Measurements from ENCODE around the gene QPRT. TPM values are rescaled to one million over a fixed set of nuclear protein-coding genes. Genes with fewer than 3 reads are reported as not detected.
"Not testable (repeated sequence)": the region's sequence is repeated elsewhere in the genome, so short reads cannot be mapped to it uniquely, and the experiment has no call there.

Gene QPRT
- polyA plus RNA-seq, 3 donors: 2.1 to 4.7 (median 3.9) TPM

DNA sequence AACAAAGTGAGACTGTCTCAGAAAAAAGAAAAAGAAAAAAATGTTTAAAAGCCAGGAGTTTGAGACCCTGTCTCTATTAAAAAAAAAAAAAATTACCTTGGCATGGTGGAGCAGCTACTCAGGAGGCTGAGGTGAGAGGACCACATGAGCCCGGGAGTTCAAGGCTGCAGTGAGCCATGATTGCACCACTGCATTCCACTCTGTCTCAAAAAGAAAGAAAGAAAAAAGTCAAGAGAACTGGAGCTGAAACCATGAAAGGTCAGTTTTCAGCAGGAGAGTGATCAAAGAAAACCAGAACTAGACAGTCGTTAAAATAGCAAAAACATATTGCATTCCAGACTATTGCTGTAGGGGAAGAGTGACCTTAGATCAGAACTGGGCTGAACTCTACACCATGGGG is 8.8 kb downstream of the QPRT start:
- Mint-ChIP-seq H3K4me3 (no peak overlapping the region), H3K9me3 (no peaks in the 10 kb centered on the region), H3K27ac (no peak overlapping the region), H3K4me1 (peaks cover 22% of the 10 kb centered on the region), H3K27me3 (ENCODE audit: low read depth in 3 of 3) (peaks cover 0 to 8% (median 4%) of the 10 kb centered on the region in 3 donors), H3K36me3 (no peaks in the 10 kb centered on the region)
- intact Hi-C loops (cut with micrococcal nuclease): loop anchor here in 1 of 2 donors (5.0 kb wide), 1 partner anchor 45 kb away; no protein-coding TSS in a partner anchor
- H3K4me1 ChIP-seq (ENCODE audit: control insufficient read depth in 1 of 2, insufficient read depth in 2 of 2, low read length in 2 of 2): peaks cover 18 to 19% of the 10 kb centered on the region in 2 donors
- no peak for DNase-seq
- no peaks in the 10 kb centered on the region for H4K20me1 ChIP-seq (ENCODE audit: insufficient read depth, low read length)
- H3K9ac ChIP-seq (ENCODE audit: insufficient read depth, low read length, poor library complexity, severe bottlenecking): no peak overlapping the region
- 83% methylated on average over 1 of the region's 2 CpGs for WGBS (ENCODE audit: insufficient coverage)
- H2AFZ ChIP-seq (ENCODE audit: insufficient read depth, low read depth, low read length, poor library complexity, severe bottlenecking): no peak overlapping the region
- H3K27ac ChIP-seq (ENCODE audit: low read depth in 1 of 2, low read length in 2 of 2): no peak overlapping the region
- H3K4me3 ChIP-seq (replicated peaks in 1 of 3; ENCODE audit: low read depth in 2 of 3, low read length in 3 of 3): no peak overlapping the region
- no peak overlapping the region for H3K4me2 ChIP-seq (replicated peaks; ENCODE audit: extremely low read depth, low read length, poor library complexity, severe bottlenecking)
- no peaks in the 10 kb centered on the region for H3K9me3 ChIP-seq (replicated peaks in 1 of 2; ENCODE audit: control insufficient read depth in 1 of 2, insufficient read depth in 1 of 2, low read length in 2 of 2)
- no peaks in the 10 kb centered on the region for H3K27me3 ChIP-seq (ENCODE audit: control insufficient read depth in 2 of 2, insufficient read depth in 2 of 2, low read length in 2 of 2)
- no peaks in the 10 kb centered on the region for H3K79me2 ChIP-seq (ENCODE audit: insufficient read depth, low read length)
- TF ChIP-seq, protein P1, sequence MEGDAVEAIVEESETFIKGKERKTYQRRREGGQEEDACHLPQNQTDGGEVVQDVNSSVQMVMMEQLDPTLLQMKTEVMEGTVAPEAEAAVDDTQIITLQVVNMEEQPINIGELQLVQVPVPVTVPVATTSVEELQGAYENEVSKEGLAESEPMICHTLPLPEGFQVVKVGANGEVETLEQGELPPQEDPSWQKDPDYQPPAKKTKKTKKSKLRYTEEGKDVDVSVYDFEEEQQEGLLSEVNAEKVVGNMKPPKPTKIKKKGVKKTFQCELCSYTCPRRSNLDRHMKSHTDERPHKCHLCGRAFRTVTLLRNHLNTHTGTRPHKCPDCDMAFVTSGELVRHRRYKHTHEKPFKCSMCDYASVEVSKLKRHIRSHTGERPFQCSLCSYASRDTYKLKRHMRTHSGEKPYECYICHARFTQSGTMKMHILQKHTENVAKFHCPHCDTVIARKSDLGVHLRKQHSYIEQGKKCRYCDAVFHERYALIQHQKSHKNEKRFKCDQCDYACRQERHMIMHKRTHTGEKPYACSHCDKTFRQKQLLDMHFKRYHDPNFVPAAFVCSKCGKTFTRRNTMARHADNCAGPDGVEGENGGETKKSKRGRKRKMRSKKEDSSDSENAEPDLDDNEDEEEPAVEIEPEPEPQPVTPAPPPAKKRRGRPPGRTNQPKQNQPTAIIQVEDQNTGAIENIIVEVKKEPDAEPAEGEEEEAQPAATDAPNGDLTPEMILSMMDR (IDR thresholded peaks at IDR 0.05): no peak
- no peaks in the 10 kb centered on the region for H3K36me3 ChIP-seq (replicated peaks in 1 of 2; ENCODE audit: control insufficient read depth in 1 of 2, insufficient read depth in 2 of 2, low read length in 2 of 2)

DNA sequence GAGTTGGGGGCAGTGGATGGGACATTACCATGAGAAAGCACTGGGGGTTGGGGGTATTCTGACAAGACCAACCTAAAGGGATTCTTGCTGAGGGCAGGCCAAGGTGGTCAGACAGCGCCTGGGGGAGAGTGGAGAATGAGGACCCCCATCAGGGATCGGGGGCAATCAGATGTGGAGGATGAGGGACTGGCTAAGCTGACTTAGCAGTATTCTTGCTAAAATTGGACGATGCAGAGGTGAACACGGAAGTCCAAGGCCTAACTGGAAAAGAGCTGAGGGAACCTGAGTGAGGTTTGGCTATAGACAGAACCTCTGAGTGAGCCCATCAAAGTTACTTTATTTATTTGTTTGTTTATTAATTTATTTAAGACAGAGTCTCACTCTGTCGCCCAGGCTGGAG is 9.2 kb downstream of the QPRT start:
- Mint-ChIP-seq H3K36me3 (no peaks in the 10 kb centered on the region), H3K27ac (peak overlapping the region in 1 of 7 donors; percentile 50), H3K4me3 (no peak overlapping the region), H3K9me3 (no peaks in the 10 kb centered on the region), H3K4me1 (peaks cover 22% of the 10 kb centered on the region), H3K27me3 (ENCODE audit: low read depth in 3 of 3) (peaks cover 0 to 8% (median 4%) of the 10 kb centered on the region in 3 donors)
- no peak for DNase-seq
- WGBS (ENCODE audit: insufficient coverage): 100% methylated on average over 1 of the region's 5 CpGs
- Histone ChIP-seq H3K27ac (ENCODE audit: low read depth in 1 of 2, low read length in 2 of 2) (no peak overlapping the region), H3K36me3 (replicated peaks in 1 of 2; ENCODE audit: control insufficient read depth in 1 of 2, insufficient read depth in 2 of 2, low read length in 2 of 2) (no peaks in the 10 kb centered on the region), H4K20me1 (ENCODE audit: insufficient read depth, low read length) (no peaks in the 10 kb centered on the region), H3K9ac (ENCODE audit: insufficient read depth, low read length, poor library complexity, severe bottlenecking) (no peak overlapping the region), H3K4me3 (replicated peaks in 1 of 3; ENCODE audit: low read depth in 2 of 3, low read length in 3 of 3) (no peak overlapping the region), H3K4me2 (replicated peaks; ENCODE audit: extremely low read depth, low read length, poor library complexity, severe bottlenecking) (no peak overlapping the region), H3K9me3 (replicated peaks in 1 of 2; ENCODE audit: control insufficient read depth in 1 of 2, insufficient read depth in 1 of 2, low read length in 2 of 2) (no peaks in the 10 kb centered on the region), H2AFZ (ENCODE audit: insufficient read depth, low read depth, low read length, poor library complexity, severe bottlenecking) (no peak overlapping the region), H3K4me1 (ENCODE audit: control insufficient read depth in 1 of 2, insufficient read depth in 2 of 2, low read length in 2 of 2) (peaks cover 18 to 19% of the 10 kb centered on the region in 2 donors), H3K79me2 (ENCODE audit: insufficient read depth, low read length) (no peaks in the 10 kb centered on the region), H3K27me3 (ENCODE audit: control insufficient read depth in 2 of 2, insufficient read depth in 2 of 2, low read length in 2 of 2) (no peaks in the 10 kb centered on the region)
- TF ChIP-seq, protein P1 (IDR thresholded peaks at IDR 0.05): no peak
- intact Hi-C loops (cut with micrococcal nuclease): loop anchor here in 1 of 2 donors (5.0 kb wide), 1 partner anchor 46 kb away; no protein-coding TSS in a partner anchor

DNA sequence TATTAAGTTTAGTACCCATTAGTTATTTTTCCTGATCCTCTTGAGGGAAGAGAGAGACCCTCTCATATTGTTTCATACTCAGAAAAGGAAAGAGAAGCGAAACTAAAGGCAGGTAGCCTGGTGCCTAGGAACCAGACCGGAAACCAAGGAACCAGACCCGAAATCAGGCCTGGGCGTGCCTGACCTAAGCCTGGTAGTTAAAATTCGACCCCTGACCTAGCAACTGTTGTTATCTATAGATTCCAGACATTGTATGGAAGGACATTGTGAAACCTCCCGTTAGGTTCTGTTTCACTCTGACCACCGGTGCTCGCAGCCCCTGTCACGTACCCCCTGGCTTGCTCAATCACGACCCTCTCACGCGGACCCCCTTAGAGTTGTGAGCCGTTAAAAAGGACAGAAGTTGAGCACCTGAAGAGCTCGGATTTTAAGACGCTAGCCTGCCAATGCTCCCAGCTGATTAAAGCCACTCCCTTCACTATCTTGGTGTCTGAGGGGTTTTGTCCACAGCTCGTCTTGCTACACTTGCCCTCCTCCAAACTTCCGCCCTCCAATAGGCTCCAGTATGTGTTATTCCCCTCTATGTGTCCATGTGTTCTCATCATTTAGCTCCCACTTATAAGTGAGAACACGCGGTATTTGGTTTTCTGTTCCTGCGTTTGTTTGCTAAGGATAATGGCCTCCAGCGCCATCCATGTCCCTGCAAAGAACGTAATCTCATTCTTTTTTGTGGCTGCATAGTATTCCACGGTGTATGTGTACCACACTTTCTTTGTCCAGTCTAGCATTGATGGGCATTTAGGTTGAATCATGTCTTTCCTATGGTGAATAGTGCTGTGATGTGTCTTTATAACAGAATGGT is 10.7 kb downstream of the QPRT start:
- WGBS (ENCODE audit: insufficient coverage): 44% methylated on average over 17 of the region's 23 CpGs
- H3K27me3 ChIP-seq (ENCODE audit: control insufficient read depth in 2 of 2, insufficient read depth in 2 of 2, low read length in 2 of 2); H3K4me2 ChIP-seq (replicated peaks; ENCODE audit: extremely low read depth, low read length, poor library complexity, severe bottlenecking); H3K79me2 ChIP-seq (ENCODE audit: insufficient read depth, low read length); H3K27me3 Mint-ChIP-seq (ENCODE audit: low read depth in 3 of 3); H3K27ac ChIP-seq (ENCODE audit: low read depth in 1 of 2, low read length in 2 of 2); H3K9me3 ChIP-seq (replicated peaks in 1 of 2; ENCODE audit: control insufficient read depth in 1 of 2, insufficient read depth in 1 of 2, low read length in 2 of 2); H3K9ac ChIP-seq (ENCODE audit: insufficient read depth, low read length, poor library complexity, severe bottlenecking); H2AFZ ChIP-seq (ENCODE audit: insufficient read depth, low read depth, low read length, poor library complexity, severe bottlenecking); DNase-seq; H3K4me3 ChIP-seq (replicated peaks in 1 of 3; ENCODE audit: low read depth in 2 of 3, low read length in 3 of 3); H3K36me3 Mint-ChIP-seq; H4K20me1 ChIP-seq (ENCODE audit: insufficient read depth, low read length); H3K4me3 Mint-ChIP-seq; H3K9me3 Mint-ChIP-seq; H3K27ac Mint-ChIP-seq; H3K36me3 ChIP-seq (replicated peaks in 1 of 2; ENCODE audit: control insufficient read depth in 1 of 2, insufficient read depth in 2 of 2, low read length in 2 of 2): not testable (repeated sequence)
- intact Hi-C loops (cut with micrococcal nuclease): loop anchor here (5.0 to 10.0 kb wide), 4 partner anchors 38 to 335 kb away; partner anchors contain the start of gene C16orf92 (in 1 of the 2)
- H3K4me1 ChIP-seq (ENCODE audit: control insufficient read depth in 1 of 2, insufficient read depth in 2 of 2, low read length in 2 of 2): peaks cover 18 to 19% of the 10 kb centered on the region in 2 donors
- peaks cover 22% of the 10 kb centered on the region for H3K4me1 Mint-ChIP-seq

Measured in CD14-positive monocyte (primary cell).